Sciatic nerve (tissue), 1 donor: ENCODE results near the gene IZUMO1. TPM values are rescaled to one million over a fixed set of nuclear protein-coding genes. Genes with fewer than 3 reads are reported as not detected.

Source experiments
- total RNA-seq: library from RNA; stranded (reverse); fragmentation: NEBNext Ultra II Directional; extraction: Animal tissue kit (Norgen Biotek cat#: 25700); gene quantifications from one replicate; pipeline ENCODE4 v1.2.1, GENCODE V29; 2021
- donor health status: DM: no; HTN: no; CAD: no.

IZUMO1 gene
- total RNA-seq, 1 donor from 2014 or later: 0.27 TPM

Other genes starting within 250 kb of the IZUMO1 start
- gene LMTK3, start 235.1 kb downstream of the IZUMO1 start, total RNA-seq: 0.76 TPM
- not detected for gene SULT2B1, start 194.7 kb downstream of the IZUMO1 start, total RNA-seq
- gene SPACA4, start 140.2 kb downstream of the IZUMO1 start, total RNA-seq: not detected
- gene FAM83E, start 131.8 kb downstream of the IZUMO1 start, total RNA-seq: not detected
- gene RPL18, start 127.7 kb downstream of the IZUMO1 start, total RNA-seq: 789 TPM
- gene SPHK2, start 127.4 kb downstream of the IZUMO1 start, total RNA-seq: 21.5 TPM
- gene DBP, start 109.5 kb downstream of the IZUMO1 start, total RNA-seq: 13.7 TPM
- gene CA11, start 100.7 kb downstream of the IZUMO1 start, total RNA-seq: 10.5 TPM
- gene NTN5, start 73.9 kb downstream of the IZUMO1 start, total RNA-seq: 1.4 TPM
- not detected for gene FUT2, start 50.9 kb downstream of the IZUMO1 start, total RNA-seq
- gene MAMSTR, start 27.2 kb downstream of the IZUMO1 start, total RNA-seq: 5.8 TPM
- 28.0 TPM for gene RASIP1, start 6.3 kb downstream of the IZUMO1 start, total RNA-seq
- 3.6 TPM for gene FUT1, start 5.7 kb upstream of the IZUMO1 start, total RNA-seq
- not detected for gene FGF21, start 8.6 kb upstream of the IZUMO1 start, total RNA-seq
- gene BCAT2, start 64.1 kb upstream of the IZUMO1 start, total RNA-seq: 38.0 TPM
- gene HSD17B14, start 89.6 kb upstream of the IZUMO1 start, total RNA-seq: 22.2 TPM
- 519 TPM for gene PLEKHA4, start 121.7 kb upstream of the IZUMO1 start, total RNA-seq
- gene PPP1R15A, start 125.5 kb upstream of the IZUMO1 start, total RNA-seq: 95.8 TPM
- 1.1 TPM for gene TULP2, start 151.8 kb upstream of the IZUMO1 start, total RNA-seq
- gene NUCB1, start 153.4 kb upstream of the IZUMO1 start, total RNA-seq: 262 TPM
- gene DHDH, start 186.8 kb upstream of the IZUMO1 start, total RNA-seq: 1.1 TPM
- 48.0 TPM for gene BAX, start 208.0 kb upstream of the IZUMO1 start, total RNA-seq
- 3,094 TPM for gene FTL, start 218.4 kb upstream of the IZUMO1 start, total RNA-seq
- 42.0 TPM for gene GYS1, start 246.4 kb upstream of the IZUMO1 start, total RNA-seq
- 29.9 TPM for gene RUVBL2, start 247.0 kb upstream of the IZUMO1 start, total RNA-seq